Adrenal gland (tissue), 12 donors: ENCODE results near the gene TRAF3. TPM values are rescaled to one million over a fixed set of nuclear protein-coding genes. Genes with fewer than 3 reads are reported as not detected.

ENCODE experiments used
- DNase-seq, 7 donors: peaks; one replicate each; pipeline ENCODE4 v3.0.0-alpha.2; 2019 to 2020
- H3K27ac ChIP-seq, 5 donors: fragments of 200-600 bp; sonication (generic) in 4 of 5; 1 replicate in 3 of 5; 2 replicates in 2 of 5; pipeline versions ENCODE4 v1.5.1 to v1.8.0; 2016 to 2020; ENCODE audit warnings: mild to moderate bottlenecking in 1 of 5
- H3K27me3 ChIP-seq: fragments of 200-600 bp; 2 replicates; pipeline ENCODE4 v1.8.0; 2021
- H3K36me3 ChIP-seq, 2 donors: fragments of 200-600 bp; replicated peaks in 1 of 2; 1 replicate in 1 of 2; 2 replicates in 1 of 2; pipeline versions ENCODE4 v1.5.1 to v1.8.0; 2018 to 2022
- H3K4me1 ChIP-seq, 2 donors: fragments of 200-600 bp; replicated peaks in 1 of 2; 1 replicate in 1 of 2; 2 replicates in 1 of 2; pipeline versions ENCODE4 v1.5.1 to v1.8.0; 2018 to 2021
- H3K4me3 ChIP-seq, 4 donors: fragments of 200-600 bp; sonication (generic) in 3 of 4; one replicate each; pipeline ENCODE4 v1.5.1; 2016 to 2018
- H3K9me3 ChIP-seq, 3 donors: fragments of 200-600 bp; sonication (generic) in 1 of 3; replicated peaks in 1 of 3; 1 replicate in 2 of 3; 2 replicates in 1 of 3; pipeline versions ENCODE4 v1.5.1 to v1.8.0; 2016 to 2021
- POLR2A ChIP-seq, 2 donors: fragments of 450-650 bp; IDR thresholded peaks; one replicate each; pipeline ENCODE4 v1.6.1; 2017; ENCODE audit warnings: antibody characterized with exemption in 2 of 2, mild to moderate bottlenecking in 2 of 2, moderate library complexity in 1 of 2
- WGBS, 4 donors: extraction: QIAGEN DNeasy Blood & Tissue Kit in 2 of 4; methylation state at CpG; one replicate each; pipeline versions ENCODE4 v1.1.5 to v1.1.7; 2013 to 2017; 5-methylcytosine and 5-hydroxymethylcytosine counted together
- intact Hi-C, 2 donors: fragments of 100-400 bp; cut with DNase I; formaldehyde crosslinking; loops; one replicate each; pipeline versions ENCODE4 v1.14.1 to v1.15.0; 2022 to 2023
- polyA plus RNA-seq, 3 donors: library from polyadenylated mRNA; stranded (reverse); fragments of 200-250 nt in 2 of 3; fragments of 350-450 nt in 1 of 3; fragmentation: Illumina TruSeq in 1 of 3; extraction: RNeasy Lipid Tissue Mini Kit (QIAGEN cat#74804) in 1 of 3; gene quantifications; one replicate each; pipeline ENCODE4 v1.2.3, GENCODE V29; 2013 to 2014
- total RNA-seq, 9 donors: library from RNA; depleted of rRNA in 4 of 9; stranded (reverse); fragments of >200 nt in 4 of 9; fragments of 120-200 nt in 1 of 9; fragmentation: NEBNext Ultra II Directional in 1 of 9; extraction: Animal tissue kit (Norgen Biotek cat#: 25700) in 1 of 9; gene quantifications; one replicate each; pipeline versions ENCODE4 v1.1.0 to v1.2.4, GENCODE V29; 2013 to 2023
- TF ChIP-seq, protein P1 (sequence below), 6 experiments: fragments of 450-650 bp in 4 of 6; fragments of 200-600 bp in 2 of 6; sonication (generic) in 1 of 6; IDR thresholded peaks; 1 replicate in 5 of 6; 2 replicates in 1 of 6; pipeline versions ENCODE4 v1.5.1 to v1.8.0; 2016 to 2021; ENCODE audit warnings: antibody characterized with exemption in 6 of 6, mild to moderate bottlenecking in 2 of 6, moderate library complexity in 1 of 6
- donor health status: healthy with polysubstance abuse.
- donor health status: Bipolar disorder and iron deficiency.
- donor health status: DM: yes; HTN: yes; CAD: no.
- donor health status: DM: no; HTN: no; CAD: no.
- donor health status: DM: no; HTN: no; CAD: no.
- donor health status: DM: yes; HTN: yes; CAD: no.

TRAF3 gene
- total and polyA plus RNA-seq, 12 donors: 3.7 to 14.5 (median 9.8) TPM

DNA sequence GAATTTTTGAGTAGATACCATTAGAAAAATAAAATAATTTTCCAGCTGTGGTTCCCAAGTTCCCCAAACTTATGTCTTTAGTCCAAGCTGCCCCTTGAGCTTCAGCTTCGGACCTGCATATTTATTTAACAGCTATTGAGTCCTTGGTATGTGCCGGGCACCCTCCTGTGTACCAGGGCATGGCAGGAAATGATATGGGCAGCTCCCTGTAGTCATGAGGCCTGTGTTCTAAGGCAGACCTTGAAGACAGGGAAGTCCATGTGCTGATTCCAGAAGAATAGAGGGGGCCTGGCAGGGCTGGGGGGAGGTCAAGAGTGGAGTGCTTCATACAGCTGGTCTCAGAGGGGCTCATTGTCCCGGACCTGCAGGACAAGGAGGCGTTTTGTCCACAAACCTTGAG lies 29.2 kb downstream of the TRAF3 start:
- Histone ChIP-seq H3K36me3 (no peaks in the 10 kb centered on the region), H3K4me1 (no peaks in the 10 kb centered on the region), H3K27me3 (no peaks in the 10 kb centered on the region), H3K9me3 (no peaks in the 10 kb centered on the region), H3K4me3 (no peak overlapping the region), H3K27ac (no peak overlapping the region)
- WGBS, 4 donors: 90 to 97% (median 94%) methylated on average over 4 of the region's 4 CpGs
- DNase-seq: no peak
- intact Hi-C loops: no loop called here
- TF ChIP-seq POLR2A (IDR thresholded peaks at IDR 0.05): no peak
- TF ChIP-seq, protein P1, sequence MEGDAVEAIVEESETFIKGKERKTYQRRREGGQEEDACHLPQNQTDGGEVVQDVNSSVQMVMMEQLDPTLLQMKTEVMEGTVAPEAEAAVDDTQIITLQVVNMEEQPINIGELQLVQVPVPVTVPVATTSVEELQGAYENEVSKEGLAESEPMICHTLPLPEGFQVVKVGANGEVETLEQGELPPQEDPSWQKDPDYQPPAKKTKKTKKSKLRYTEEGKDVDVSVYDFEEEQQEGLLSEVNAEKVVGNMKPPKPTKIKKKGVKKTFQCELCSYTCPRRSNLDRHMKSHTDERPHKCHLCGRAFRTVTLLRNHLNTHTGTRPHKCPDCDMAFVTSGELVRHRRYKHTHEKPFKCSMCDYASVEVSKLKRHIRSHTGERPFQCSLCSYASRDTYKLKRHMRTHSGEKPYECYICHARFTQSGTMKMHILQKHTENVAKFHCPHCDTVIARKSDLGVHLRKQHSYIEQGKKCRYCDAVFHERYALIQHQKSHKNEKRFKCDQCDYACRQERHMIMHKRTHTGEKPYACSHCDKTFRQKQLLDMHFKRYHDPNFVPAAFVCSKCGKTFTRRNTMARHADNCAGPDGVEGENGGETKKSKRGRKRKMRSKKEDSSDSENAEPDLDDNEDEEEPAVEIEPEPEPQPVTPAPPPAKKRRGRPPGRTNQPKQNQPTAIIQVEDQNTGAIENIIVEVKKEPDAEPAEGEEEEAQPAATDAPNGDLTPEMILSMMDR (IDR thresholded peaks at IDR 0.05): no peak

DNA sequence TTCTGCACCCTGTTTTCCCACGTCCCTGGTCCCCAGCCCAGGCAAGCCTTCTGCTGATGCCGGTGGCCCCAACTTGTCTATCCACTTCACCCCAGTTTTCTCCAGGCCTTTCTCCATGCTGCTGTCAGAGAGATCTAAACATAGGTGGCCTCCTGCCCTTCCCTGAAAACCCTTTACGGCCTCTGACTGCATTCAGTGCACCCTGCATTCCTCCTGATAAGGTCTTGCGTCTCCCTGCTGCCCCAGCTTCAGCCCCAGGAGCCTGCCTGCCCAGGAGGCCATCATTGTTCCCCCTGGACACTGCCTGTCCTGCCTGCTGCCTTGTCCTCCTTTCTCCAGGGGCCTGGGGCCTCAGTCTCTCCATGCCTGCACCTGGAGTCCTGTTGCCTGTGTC lies 29.8 kb downstream of the TRAF3 start:
- no peak for DNase-seq
- Histone ChIP-seq H3K27ac (no peak overlapping the region), H3K4me3 (no peak overlapping the region), H3K4me1 (no peaks in the 10 kb centered on the region), H3K27me3 (no peaks in the 10 kb centered on the region), H3K9me3 (no peaks in the 10 kb centered on the region), H3K36me3 (no peaks in the 10 kb centered on the region)
- intact Hi-C loops: no loop called here
- no peak for TF ChIP-seq POLR2A (IDR thresholded peaks at IDR 0.05)
- TF ChIP-seq, protein P1 (IDR thresholded peaks at IDR 0.05): no peak
- 93 to 100% (median 99%) methylated on average over 4 of the region's 4 CpGs for WGBS, 4 donors

DNA sequence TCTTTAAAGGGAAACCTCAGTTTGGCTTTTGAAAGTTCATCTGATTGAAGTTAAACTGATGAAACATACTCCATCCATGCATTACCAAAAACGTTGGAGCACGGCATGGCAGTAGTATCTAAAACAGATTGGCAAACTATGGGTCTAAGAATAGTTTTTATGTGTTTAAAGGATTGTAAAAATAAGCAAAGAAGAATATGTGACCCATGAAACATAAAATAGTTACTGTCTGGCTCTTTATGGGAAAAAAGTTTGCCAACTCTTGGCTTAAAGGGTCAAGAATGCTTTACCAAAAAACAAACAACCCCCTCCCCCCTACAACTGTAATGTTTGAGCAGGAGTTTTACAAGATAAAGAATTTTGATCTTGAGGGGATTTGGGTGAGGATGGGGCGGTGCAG lies 32.6 kb downstream of the TRAF3 start:
- no peaks in the 10 kb centered on the region for H3K27me3 ChIP-seq
- DNase-seq: no peak
- H3K27ac ChIP-seq: no peak overlapping the region
- TF ChIP-seq, protein P1 (IDR thresholded peaks at IDR 0.05): no peak
- no peak for TF ChIP-seq POLR2A (IDR thresholded peaks at IDR 0.05)
- no peaks in the 10 kb centered on the region for H3K4me1 ChIP-seq
- intact Hi-C loops: no loop called here
- H3K9me3 ChIP-seq: no peaks in the 10 kb centered on the region
- 90 to 95% (median 94%) methylated on average over 3 of the region's 3 CpGs for WGBS, 4 donors
- H3K36me3 ChIP-seq: no peaks in the 10 kb centered on the region
- no peak overlapping the region for H3K4me3 ChIP-seq

DNA sequence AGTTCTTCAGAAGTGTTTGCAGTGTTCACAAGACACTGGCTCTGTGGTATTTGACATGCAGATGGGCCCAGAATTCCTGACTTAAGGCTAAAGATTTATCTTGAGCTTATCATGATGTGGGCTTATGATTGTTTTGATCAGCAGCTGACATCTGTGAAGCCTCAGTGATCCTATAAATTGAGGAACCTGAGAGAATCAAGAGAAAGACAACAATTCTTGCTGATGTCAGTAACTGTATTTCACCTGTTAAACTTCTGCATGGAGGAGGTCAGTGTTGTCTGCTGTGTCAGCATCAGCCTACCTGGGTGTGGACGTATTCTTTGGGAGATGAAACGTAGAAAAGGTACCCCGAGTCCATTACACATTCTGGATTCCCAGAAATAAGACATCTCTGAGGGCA lies 33.3 kb downstream of the TRAF3 start:
- no peak overlapping the region for H3K4me3 ChIP-seq
- DNase-seq: no peak
- H3K4me1 ChIP-seq: no peaks in the 10 kb centered on the region
- no peak overlapping the region for H3K27ac ChIP-seq
- H3K9me3 ChIP-seq: no peaks in the 10 kb centered on the region
- intact Hi-C loops: no loop called here
- no peaks in the 10 kb centered on the region for H3K27me3 ChIP-seq
- 89 to 98% (median 93%) methylated on average over 3 of the region's 3 CpGs for WGBS, 4 donors
- no peaks in the 10 kb centered on the region for H3K36me3 ChIP-seq
- no peak for TF ChIP-seq POLR2A (IDR thresholded peaks at IDR 0.05)
- TF ChIP-seq, protein P1 (IDR thresholded peaks at IDR 0.05): no peak
